ENCODE measurements around the gene PIK3R5.

PIK3R5 gene

DNA sequence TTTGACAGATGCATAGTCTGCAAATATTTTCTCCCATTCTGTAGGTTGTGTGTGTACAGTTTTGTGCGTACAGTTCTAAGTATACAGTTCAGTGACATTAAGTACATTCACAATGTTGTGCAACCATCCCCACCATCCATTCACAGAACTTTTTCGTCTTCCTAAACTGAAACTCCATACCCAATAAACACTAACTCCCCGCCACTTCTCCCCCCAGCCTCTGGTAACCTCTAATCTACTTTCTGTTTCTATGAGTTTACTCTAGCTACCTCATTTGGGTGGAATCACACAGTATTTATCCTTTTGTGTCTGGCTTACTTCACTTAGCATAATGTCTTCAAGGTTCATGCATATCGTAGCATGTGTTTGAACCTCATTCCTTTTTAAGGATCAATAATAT is 14.3 kb downstream of the PIK3R5 start:
- no peak for DNase-seq

GRCh38 chr17:8949061-8949661 is 16.3 kb downstream of the PIK3R5 start:
- DNase-seq: no peak

DNA sequence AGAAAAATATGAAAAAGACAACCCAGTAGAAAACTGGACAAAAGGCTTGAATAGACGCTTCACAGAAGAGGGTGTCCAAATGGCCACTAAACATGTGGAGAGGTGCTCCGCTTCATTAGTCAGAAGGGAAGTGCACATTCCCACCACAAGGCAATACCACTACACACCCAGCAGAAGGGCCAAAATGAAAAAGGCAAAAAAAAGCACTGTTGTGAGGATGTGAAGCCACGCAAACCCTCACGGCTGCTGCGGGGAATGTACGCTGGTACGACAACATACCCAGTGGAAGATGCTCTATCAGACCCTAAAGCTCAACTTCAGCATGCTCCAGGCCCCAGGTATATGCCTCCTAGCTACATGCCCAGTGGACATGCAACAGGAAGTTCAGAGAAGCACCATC is 17.0 kb downstream of the PIK3R5 start:
- DNase-seq: no peak

DNA sequence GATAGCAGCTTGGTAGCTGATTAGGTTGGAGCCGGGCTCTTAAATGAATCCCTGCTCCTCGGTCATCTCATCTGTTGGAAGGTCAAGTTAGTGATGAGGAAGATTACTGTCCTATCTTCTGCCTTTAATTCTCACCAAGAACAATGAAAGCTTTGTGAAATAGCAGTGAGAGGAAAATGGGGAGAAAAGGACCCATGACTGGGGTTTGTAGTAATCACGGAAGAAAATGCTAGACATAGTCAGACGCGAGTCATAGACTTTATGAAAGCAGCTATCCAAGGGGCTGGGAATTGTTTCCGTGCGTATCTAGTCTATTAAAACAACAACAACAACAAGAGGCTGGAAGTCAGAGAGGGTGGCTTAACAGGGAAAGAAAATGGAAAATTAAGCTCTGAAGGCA is 18.3 kb downstream of the PIK3R5 start:
- no peak for DNase-seq

DNA sequence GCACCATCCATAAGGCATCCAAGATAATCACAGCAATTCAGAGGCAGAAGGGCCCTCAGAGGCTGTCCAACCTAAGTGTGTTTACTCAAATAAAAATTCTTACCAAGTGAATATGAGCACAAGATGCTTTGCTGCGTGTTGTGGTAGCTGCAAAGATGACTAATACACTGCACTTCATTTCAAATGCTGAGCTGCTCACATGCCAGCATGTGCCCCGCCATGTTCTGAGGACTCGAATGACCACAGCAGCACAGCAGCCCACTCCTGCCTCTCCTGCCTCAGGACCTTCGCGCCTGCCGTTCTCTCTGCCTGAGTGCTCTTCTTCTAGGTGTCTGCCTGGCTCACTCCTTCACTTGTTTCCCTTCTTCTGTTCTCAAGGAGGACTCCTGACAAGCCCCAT is 19.0 kb downstream of the PIK3R5 start:
- no peak for DNase-seq

DNA sequence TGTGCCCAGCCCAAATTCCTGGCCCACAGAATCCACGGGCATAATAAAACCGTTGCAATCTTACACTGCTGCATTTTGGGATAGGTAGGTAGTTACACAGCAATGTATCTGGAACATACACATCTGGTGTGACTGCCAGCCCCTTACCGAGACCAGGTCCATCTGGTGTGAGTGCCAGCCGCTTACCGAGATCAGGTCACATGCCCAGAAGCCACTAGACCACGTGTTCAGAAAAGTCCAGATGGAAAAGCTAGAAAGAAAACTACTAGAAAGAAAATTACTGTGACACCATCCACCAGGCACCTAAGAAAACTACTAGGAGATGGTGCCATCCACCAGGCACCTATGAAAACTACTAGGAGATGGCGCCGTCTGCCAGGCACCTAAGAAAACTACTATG is 19.4 kb downstream of the PIK3R5 start:
- no peak for DNase-seq

DNA sequence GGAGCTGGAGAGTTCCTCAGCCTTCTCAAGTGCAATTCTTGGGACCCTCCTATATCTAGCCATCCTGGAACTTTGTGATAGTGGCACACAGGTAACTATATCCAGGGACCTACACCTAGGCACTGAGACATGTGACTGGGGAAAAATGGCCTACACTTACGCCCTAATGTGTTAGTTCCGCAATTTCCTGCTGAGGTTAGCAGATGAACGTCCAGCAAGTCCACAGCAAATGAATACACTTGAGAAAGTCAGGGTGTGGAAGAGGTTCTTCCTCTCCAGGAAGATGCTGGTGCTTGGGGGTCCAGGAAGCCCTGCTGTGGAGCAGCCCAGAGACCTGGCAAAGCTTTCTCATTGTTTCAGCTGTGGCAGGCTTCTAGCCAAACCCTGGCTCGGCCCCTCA is 20.8 kb downstream of the PIK3R5 start:
- DNase-seq: no peak

- DNase-seq: no peak
Measured at GRCh38 chr17:8944083-8944482, 21.4 kb downstream of the PIK3R5 start.

DNA sequence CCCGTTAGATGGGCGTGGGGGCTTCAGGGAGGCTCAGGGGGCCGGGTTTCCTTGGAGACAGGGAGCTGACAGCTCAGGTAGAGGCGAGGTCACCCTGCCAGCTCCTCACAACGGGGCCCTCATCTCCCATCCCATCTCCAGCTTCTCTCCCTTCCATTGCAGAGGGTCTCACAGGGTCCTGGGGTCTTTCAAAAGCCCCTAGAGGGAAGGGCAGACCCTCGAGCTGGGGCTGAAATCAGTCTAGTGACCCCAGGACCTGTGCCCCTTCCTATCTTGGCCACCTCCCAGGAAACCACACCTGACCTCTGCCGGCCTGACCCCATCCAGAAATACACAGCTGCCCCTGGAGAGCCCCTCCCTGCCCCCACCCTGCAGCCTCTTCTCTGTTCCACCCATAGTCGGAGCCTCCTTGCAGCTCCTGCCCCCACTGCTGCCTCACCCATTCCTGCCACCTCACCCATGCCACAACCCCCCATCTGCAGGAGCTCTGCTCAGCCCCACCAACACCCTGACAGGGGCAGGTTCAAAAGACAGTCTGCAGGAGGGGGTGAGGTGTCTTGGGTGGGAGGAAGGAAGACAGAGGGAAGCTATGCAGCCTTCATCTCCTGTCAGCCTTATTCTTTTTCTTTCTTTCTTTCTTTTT is 23.4 kb downstream of the PIK3R5 start:
- no peak for DNase-seq

- no peak for DNase-seq
Measured at GRCh38 chr17:8941520-8941919, 24.0 kb downstream of the PIK3R5 start.

DNA sequence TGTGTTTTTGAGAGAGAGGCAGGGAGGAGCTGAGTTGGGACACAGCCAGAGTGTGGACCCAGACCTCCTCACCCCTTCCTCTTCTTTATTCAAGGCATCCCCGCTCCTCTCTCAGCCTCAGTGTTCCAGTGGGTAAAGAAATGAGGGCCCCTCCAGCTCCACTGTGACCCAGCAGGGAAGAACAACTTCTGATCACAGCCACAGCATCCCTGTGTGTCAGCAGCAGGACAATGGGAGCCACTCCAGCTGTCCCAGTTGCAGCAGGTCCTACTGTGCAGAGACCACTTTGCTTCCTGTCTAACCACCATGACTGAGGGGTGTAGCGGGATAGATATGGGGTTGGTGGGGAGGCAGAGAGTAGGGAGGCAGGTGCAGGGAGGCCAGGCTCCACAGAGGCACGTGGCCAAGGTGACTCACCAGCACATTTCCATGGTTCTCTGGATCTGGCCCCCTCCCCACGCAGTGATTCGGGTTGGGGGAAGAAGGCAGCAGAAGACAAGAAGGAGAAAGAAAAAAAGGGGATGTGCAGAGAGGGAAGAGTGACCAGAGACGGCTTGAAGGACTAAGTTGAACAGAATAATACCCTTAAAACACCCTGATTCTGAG is 24.5 kb downstream of the PIK3R5 start:
- no peak for DNase-seq

DNA sequence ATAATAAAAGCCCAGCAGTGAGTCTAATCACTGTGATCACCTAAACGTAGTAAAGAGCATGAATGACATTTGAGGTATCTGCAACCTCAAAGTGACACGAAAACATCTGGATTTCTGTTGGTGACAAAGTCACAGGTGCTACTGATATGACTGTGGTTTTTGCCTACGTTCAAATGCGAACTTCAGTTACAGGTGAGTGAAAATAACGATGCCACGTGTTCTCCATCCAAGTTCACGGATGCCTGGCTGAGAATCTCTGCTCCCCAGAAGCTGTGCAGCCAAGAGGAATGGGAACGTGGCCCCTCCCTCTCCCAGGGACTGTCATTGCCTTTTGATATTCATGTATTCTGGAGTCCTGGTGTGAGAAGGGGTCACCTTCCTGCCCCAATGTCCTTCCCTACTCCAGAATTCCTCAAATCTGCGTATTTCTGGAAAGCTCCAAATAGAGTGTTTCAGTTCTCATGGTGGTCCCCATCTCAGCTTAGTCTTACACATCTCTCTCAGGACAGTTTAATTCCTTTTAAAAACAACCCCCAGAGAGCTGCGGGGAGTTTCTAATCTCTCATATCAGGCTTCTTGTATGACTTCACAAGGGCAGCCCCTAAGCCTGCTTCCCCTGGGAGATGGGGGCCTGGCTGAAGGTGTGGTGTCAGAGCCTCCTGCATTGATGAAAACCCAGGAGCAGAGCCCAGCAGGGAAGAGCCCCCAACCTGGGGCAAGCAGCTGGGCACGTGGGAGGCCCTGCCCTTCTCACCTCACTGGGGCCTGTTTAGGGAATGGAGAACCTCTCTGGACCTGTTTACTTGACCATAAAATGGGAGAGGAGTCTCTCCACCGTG is 25.8 kb downstream of the PIK3R5 start:
- DNase-seq: no peak

DNA sequence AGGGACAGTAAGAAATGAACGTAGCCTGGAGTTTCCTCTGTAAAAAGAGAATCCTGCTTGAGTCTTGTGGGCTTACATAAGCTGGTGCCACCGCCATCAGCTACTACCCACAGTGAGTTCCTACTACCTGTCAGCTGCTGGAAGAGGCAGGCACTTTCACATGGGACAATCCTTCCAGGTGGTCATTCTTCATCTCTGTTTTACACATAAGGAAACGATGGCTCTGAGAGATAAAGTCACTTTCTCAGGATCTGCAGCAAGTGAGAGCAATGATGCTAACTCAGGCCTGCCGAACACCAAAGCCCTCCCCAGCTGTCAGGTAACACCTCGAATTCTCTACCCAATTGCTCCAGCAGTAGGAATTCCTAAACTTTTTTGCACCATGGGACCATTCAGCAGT is 26.6 kb downstream of the PIK3R5 start:
- DNase-seq: no peak

GRCh38 chr17:8935191-8935590 is 30.3 kb downstream of the PIK3R5 start:
- no peak for DNase-seq

GRCh38 chr17:8934346-8934745 is 31.2 kb downstream of the PIK3R5 start:
- DNase-seq: no peak

- no peak for DNase-seq
Measured at GRCh38 chr17:8930649-8931048, 34.9 kb downstream of the PIK3R5 start.

- DNase-seq: no peak
Measured at GRCh38 chr17:8928347-8928746, 37.2 kb downstream of the PIK3R5 start.

DNA sequence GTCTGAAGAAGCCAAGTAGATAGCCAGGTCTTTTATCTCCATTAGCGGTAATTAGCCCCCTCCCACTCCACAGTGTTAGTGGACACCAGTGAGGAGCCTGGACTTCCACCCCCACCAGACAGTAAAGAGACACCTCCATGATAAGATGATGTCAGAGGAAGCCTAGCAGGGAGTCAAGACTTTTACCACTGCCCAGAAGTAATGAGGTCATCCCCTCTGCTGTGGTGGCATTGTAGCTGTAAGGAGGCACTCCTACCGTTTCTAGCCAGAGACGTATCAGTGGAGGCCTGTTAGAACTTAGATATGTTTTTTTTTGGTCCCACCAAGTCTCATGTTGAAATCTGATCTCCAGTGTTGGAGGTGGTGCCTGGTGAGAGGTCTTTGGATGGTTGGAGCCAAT is 38.1 kb downstream of the PIK3R5 start:
- no peak for DNase-seq

- no peak for DNase-seq
Measured at GRCh38 chr17:8925808-8926207, 39.7 kb downstream of the PIK3R5 start.

DNA sequence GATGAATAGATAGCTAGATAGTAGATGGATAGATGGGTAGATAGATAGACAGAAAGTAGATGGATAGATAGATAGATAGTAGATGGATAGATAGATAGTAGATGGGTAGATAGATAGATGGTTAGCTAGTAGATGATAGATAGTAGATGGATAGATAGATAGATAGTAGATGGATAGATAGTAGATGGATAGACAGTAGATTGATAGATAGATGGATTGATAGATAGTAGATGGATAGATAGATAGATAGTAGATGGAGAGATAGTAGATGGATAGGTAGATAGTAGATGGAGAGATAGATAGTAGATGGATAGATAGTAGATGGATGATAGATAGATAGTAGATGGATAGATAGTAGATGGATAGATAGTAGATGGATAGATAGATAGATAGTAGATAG is 40.4 kb downstream of the PIK3R5 start:
- DNase-seq: no peak

DNA sequence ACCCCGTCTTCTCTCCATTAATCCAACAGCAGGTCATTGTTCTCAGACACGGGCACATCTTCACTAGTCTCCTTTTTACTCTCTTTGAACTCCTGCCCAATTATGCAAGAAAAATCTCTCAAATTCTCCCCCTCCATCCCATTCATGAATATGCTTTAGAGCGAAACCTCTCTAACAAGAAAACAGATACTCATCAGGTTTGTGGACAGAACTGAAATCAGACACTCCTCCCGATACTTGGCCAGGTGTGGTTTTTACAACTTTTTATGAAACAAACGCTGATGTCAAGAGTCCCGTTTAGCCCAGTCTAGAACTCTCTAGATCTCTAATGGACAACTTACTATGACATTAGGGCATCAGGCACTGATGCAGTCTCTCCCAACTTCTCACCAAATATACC is 40.9 kb downstream of the PIK3R5 start:
- DNase-seq: no peak

GRCh38 chr17:8923762-8924161 is 41.7 kb downstream of the PIK3R5 start:
- DNase-seq: no peak

- DNase-seq: no peak
Measured at GRCh38 chr17:8922928-8923327, 42.6 kb downstream of the PIK3R5 start.

GRCh38 chr17:8922451-8922850 is 43.1 kb downstream of the PIK3R5 start:
- no peak for DNase-seq
